IMR-90 (cell line): ENCODE data around the gene SEPTIN3. TPM values are rescaled to one million over a fixed set of nuclear protein-coding genes. Genes with fewer than 3 reads are reported as not detected.

Experiments
- ATAC-seq: fragments of 200-7000 bp; cut with Tn5 transposase; 2 replicates; pipeline ENCODE4 v1.9.1; 2020; ENCODE audit warnings: low read depth, mild to moderate bottlenecking, moderate library complexity
- BruUV-seq: library from RNA; stranded (reverse); fragments of 400-500 nt; replicated peaks from 2 replicates; lab custom pipeline; 2021; lab: Mats Ljungman, UMichigan
- CTCF ChIA-PET: fragments of 300-600 bp; formaldehyde crosslinking; extraction: SDS; loops from one replicate; lab custom pipeline; 2021; ENCODE audit warnings: antibody characterized with exemption; lab: Yijun Ruan, JAX
- POLR2A ChIA-PET: fragments of 300-600 bp; sonication (Branson Sonifier 250); formaldehyde crosslinking; loops from one replicate; lab custom pipeline; 2022; ENCODE audit warnings: antibody characterized with exemption; ENCODE audit not compliant: unreplicated experiment; lab: Charles Lee
- DNase-seq: peaks from one replicate; pipeline ENCODE4 v3.0.0; 2013
- H2AFZ ChIP-seq: replicated peaks from 2 replicates; pipeline ENCODE3; 2013; ENCODE audit warnings: low read length, mild to moderate bottlenecking; ENCODE audit not compliant: poor library complexity
- H2AK5ac ChIP-seq: 2 replicates; pipeline ENCODE4 v1.6.1; 2013; ENCODE audit warnings: low read depth, low read length, inconsistent platforms
- H2AK9ac ChIP-seq: replicated peaks from 2 replicates; pipeline ENCODE3; 2013; ENCODE audit warnings: mild to moderate bottlenecking, low read depth, low read length, moderate library complexity; ENCODE audit not compliant: poor library complexity
- H2BK120ac ChIP-seq: 2 replicates; pipeline ENCODE4 v1.6.1; 2013; ENCODE audit warnings: low read depth, low read length, inconsistent platforms
- H2BK15ac ChIP-seq: 3 replicates; pipeline ENCODE4 v1.6.1; 2013; ENCODE audit warnings: low read depth, low read length, inconsistent platforms
- H2BK20ac ChIP-seq: 2 replicates; pipeline ENCODE4 v1.6.1; 2013; ENCODE audit warnings: low read depth, mild to moderate bottlenecking, inconsistent platforms, low read length, moderate library complexity
- H2BK5ac ChIP-seq: 2 replicates; pipeline ENCODE4 v1.6.1; 2013; ENCODE audit warnings: mild to moderate bottlenecking, low read depth, low read length, inconsistent platforms; ENCODE audit not compliant: poor library complexity, severe bottlenecking
- H3K14ac ChIP-seq: replicated peaks from 2 replicates; pipeline ENCODE4 v1.6.1; 2013; ENCODE audit warnings: low read depth, low read length, inconsistent platforms
- H3K18ac ChIP-seq: 2 replicates; pipeline ENCODE4 v1.6.1; 2013; ENCODE audit warnings: low read depth, low read length, control low read depth
- H3K23ac ChIP-seq: 2 replicates; pipeline ENCODE4 v1.6.1; 2013; ENCODE audit warnings: low read depth, low read length, inconsistent platforms
- H3K27ac ChIP-seq: 2 replicates; pipeline ENCODE4 v1.5.1; 2013; ENCODE audit warnings: mild to moderate bottlenecking, control low read depth, low read length; ENCODE audit not compliant: insufficient read depth
- H3K27me3 ChIP-seq: 2 replicates; pipeline ENCODE4 v1.6.1; 2013; ENCODE audit warnings: low read length; ENCODE audit not compliant: control insufficient read depth, insufficient read depth
- H3K36me3 ChIP-seq: 2 replicates; pipeline ENCODE4 v1.6.1; 2013; ENCODE audit warnings: low read length, mixed read lengths; ENCODE audit not compliant: control insufficient read depth, insufficient read depth
- H3K4ac ChIP-seq: 2 replicates; pipeline ENCODE4 v1.6.1; 2013; ENCODE audit warnings: low read depth, low read length, inconsistent platforms
- H3K4me1 ChIP-seq: 2 replicates; pipeline ENCODE4 v1.6.1; 2013; ENCODE audit warnings: low read length, mixed read lengths; ENCODE audit not compliant: control insufficient read depth, insufficient read depth
- H3K4me2 ChIP-seq: 2 replicates; pipeline ENCODE4 v1.6.1; 2013; ENCODE audit warnings: low read depth, mild to moderate bottlenecking, control low read depth, low read length, moderate library complexity
- H3K4me3 ChIP-seq: 2 replicates; pipeline ENCODE4 v1.5.1; 2013; ENCODE audit warnings: low read depth, mild to moderate bottlenecking, control low read depth, low read length, moderate library complexity; ENCODE audit not compliant: insufficient read depth
- H3K56ac ChIP-seq: 2 replicates; pipeline ENCODE4 v1.6.1; 2013; ENCODE audit warnings: low read length, inconsistent platforms; ENCODE audit not compliant: insufficient read depth; ENCODE audit errors: extremely low read depth
- H3K79me1 ChIP-seq, 2 experiments: 2 replicates each; pipeline ENCODE4 v1.6.1; 2013; ENCODE audit warnings: low read length in 2 of 2, inconsistent platforms in 1 of 2, low read depth in 1 of 2
- H3K9ac ChIP-seq: 2 replicates; pipeline ENCODE4 v1.6.1; 2013; ENCODE audit warnings: low read depth, low read length, control low read depth
- H3K9me1 ChIP-seq: 2 replicates; pipeline ENCODE4 v1.6.1; 2013; ENCODE audit warnings: low read length, inconsistent platforms; ENCODE audit not compliant: insufficient read depth
- H3K9me3 ChIP-seq: 2 replicates; pipeline ENCODE4 v1.6.1; 2013; ENCODE audit warnings: low read length; ENCODE audit not compliant: control insufficient read depth, insufficient read depth
- H4K20me1 ChIP-seq: 2 replicates; pipeline ENCODE4 v1.6.1; 2013; ENCODE audit warnings: low read length, inconsistent platforms; ENCODE audit not compliant: insufficient read depth
- H4K5ac ChIP-seq: 2 replicates; pipeline ENCODE4 v1.6.1; 2013; ENCODE audit warnings: mild to moderate bottlenecking, low read depth, low read length, control low read depth
- H4K8ac ChIP-seq, 2 experiments: 2 replicates each; pipeline ENCODE4 v1.6.1; 2013; ENCODE audit warnings: low read depth in 2 of 2, low read length in 2 of 2, control low read depth in 1 of 2, inconsistent platforms in 1 of 2
- H4K91ac ChIP-seq: 2 replicates; pipeline ENCODE4 v1.6.1; 2013; ENCODE audit warnings: low read depth, low read length, inconsistent platforms; ENCODE audit not compliant: insufficient read depth
- BHLHE40 ChIP-seq: fragments of 150-350 bp; IDR thresholded peaks from 2 replicates; pipeline ENCODE4 v1.6.1; 2016; ENCODE audit warnings: mild to moderate bottlenecking, low read depth, low read length
- CEBPB ChIP-seq: IDR thresholded peaks from 2 replicates; pipeline ENCODE4 v1.6.1; 2012; ENCODE audit warnings: low read depth, low read length, improper control_type of control experiment
- CHD1 ChIP-seq: IDR thresholded peaks from 2 replicates; pipeline ENCODE4 v1.6.1; 2012; ENCODE audit warnings: low read depth, low read length, improper control_type of control experiment
- CTCF ChIP-seq: conservative IDR thresholded peaks from 2 replicates; pipeline ENCODE4 v1.5.1; 2012; ENCODE audit warnings: mild to moderate bottlenecking, low read depth, low read length, improper control_type of control experiment
- ELK1 ChIP-seq: fragments of 150-350 bp; IDR thresholded peaks from 2 replicates; pipeline ENCODE4 v1.6.1; 2016; ENCODE audit warnings: low read depth, mild to moderate bottlenecking, low read length, moderate library complexity, borderline replicate concordance
- FOS ChIP-seq: fragments of 150-350 bp; IDR thresholded peaks from 2 replicates; pipeline ENCODE4 v1.6.1; 2016; ENCODE audit warnings: low read depth, low read length
- MAFK ChIP-seq: IDR thresholded peaks from 2 replicates; pipeline ENCODE4 v1.6.1; 2012; ENCODE audit warnings: low read depth, low read length, improper control_type of control experiment
- MAZ ChIP-seq: IDR thresholded peaks from 2 replicates; pipeline ENCODE4 v1.6.1; 2012; ENCODE audit warnings: low read depth, mild to moderate bottlenecking, low read length, improper control_type of control experiment, moderate library complexity, borderline replicate concordance
- MXI1 ChIP-seq: IDR thresholded peaks from 2 replicates; pipeline ENCODE4 v1.6.1; 2012; ENCODE audit warnings: low read depth, mild to moderate bottlenecking, low read length, moderate library complexity, borderline replicate concordance
- NFE2L2 ChIP-seq: fragments of 150-350 bp; IDR thresholded peaks from 2 replicates; pipeline ENCODE4 v1.6.1; 2016; ENCODE audit warnings: low read depth, mild to moderate bottlenecking, low read length
- POLR2A ChIP-seq: IDR thresholded peaks from 2 replicates; pipeline ENCODE4 v1.6.1; 2012; ENCODE audit warnings: mild to moderate bottlenecking, low read depth, low read length
- RAD21 ChIP-seq: IDR thresholded peaks from 2 replicates; pipeline ENCODE4 v1.6.1; 2012; ENCODE audit warnings: low read length, improper control_type of control experiment
- RCOR1 ChIP-seq: IDR thresholded peaks from 2 replicates; pipeline ENCODE4 v1.6.1; 2012; ENCODE audit warnings: mild to moderate bottlenecking, low read length, improper control_type of control experiment; ENCODE audit not compliant: insufficient replicate concordance
- RFX5 ChIP-seq: IDR thresholded peaks from 2 replicates; pipeline ENCODE4 v1.8.0; 2012; ENCODE audit warnings: low read depth, mild to moderate bottlenecking, low read length, moderate library complexity
- SMC3 ChIP-seq: fragments of 150-350 bp; IDR thresholded peaks from 2 replicates; pipeline ENCODE4 v1.6.1; 2016; ENCODE audit warnings: low read depth, mild to moderate bottlenecking, antibody characterized with exemption, low read length, moderate library complexity
- USF2 ChIP-seq: fragments of 150-350 bp; IDR thresholded peaks from 2 replicates; pipeline ENCODE4 v1.6.1; 2017; ENCODE audit warnings: mild to moderate bottlenecking, antibody characterized with exemption, low read length, low read depth
- WGBS, 2 experiments: methylation state at CpG; one replicate each; pipeline versions ENCODE4 v1.1.5 to v1.1.7; 2013; ENCODE audit warnings: missing lambda C conversion rate in 2 of 2; ENCODE audit not compliant: insufficient read length in 1 of 2; ENCODE audit errors: extremely low coverage in 2 of 2; 5-methylcytosine and 5-hydroxymethylcytosine counted together
- dilution Hi-C: fragments of 300-500 bp; cut with HindIII; formaldehyde crosslinking; loops from one replicate; pipeline ENCODE4 v1.14.3; 2018; ENCODE audit warnings: low sequenced_read_pairs; ENCODE audit not compliant: unreplicated experiment
- in situ Hi-C: fragments of 300-500 bp; cut with MboI; formaldehyde crosslinking; loops from 3 replicates; pipeline ENCODE4 v1.14.3; 2019; ENCODE audit warnings: low sequenced_read_pairs, inconsistent platforms, mixed read lengths
- intact Hi-C: fragments of 100-400 bp; cut with micrococcal nuclease; formaldehyde crosslinking; loops from 2 replicates; pipeline ENCODE4 v1.10.0; 2022
- polyA plus RNA-seq, 3 experiments: library from polyadenylated mRNA; depleted of rRNA; stranded (reverse); fragments of >200 nt; gene quantifications; 2 replicates each; pipeline ENCODE4 v1.2.3, GENCODE V29; 2012; ENCODE audit warnings: low replicate concordance in 1 of 3
- total RNA-seq: library from RNA; depleted of rRNA; stranded (reverse); fragments of >200 nt; gene quantifications from 2 replicates; pipeline ENCODE4 v1.2.3, GENCODE V29; 2012

The SEPTIN3 gene
- total and polyA plus RNA-seq, 2 of the 4 experiments (the other 2 are of a cell fraction) = 0.15 to 0.18 TPM

- in situ Hi-C loops = no loop called here
- Histone ChIP-seq H3K79me1 (no peaks in the 10 kb centered on the region), H3K18ac (no peak overlapping the region), H3K4me3 (no peak overlapping the region), H3K27ac (no peak overlapping the region), H2BK15ac (no peak overlapping the region), H3K23ac (no peak overlapping the region), H4K91ac (no peak overlapping the region), H2BK20ac (no peak overlapping the region), H2AK5ac (no peak overlapping the region), H3K9me3 (no peaks in the 10 kb centered on the region), H4K5ac (no peak overlapping the region), H2AK9ac (no peak overlapping the region), H2BK120ac (no peak overlapping the region), H3K4me2 (no peak overlapping the region), H3K56ac (no peak overlapping the region), H2AFZ (no peak overlapping the region), H3K9ac (no peak overlapping the region), H3K14ac (no peak overlapping the region), H2BK5ac (no peak overlapping the region), H3K4me1 (no peaks in the 10 kb centered on the region), H3K36me3 (no peaks in the 10 kb centered on the region), H4K20me1 (no peaks in the 10 kb centered on the region), H4K8ac (no peak overlapping the region), H3K9me1 (no peaks in the 10 kb centered on the region), H3K27me3 (peaks cover 32% of the 10 kb centered on the region), H3K4ac (no peak overlapping the region)
- WGBS, 2 experiments = 80% methylated on average over 1 of the region's 5 CpGs; no CpG with 5 or more reads in 1 of the 2 experiments
- dilution Hi-C loops = no loop called here
- intact Hi-C loops = no loop called here
- CTCF ChIA-PET = no interaction called here
- TF ChIP-seq RFX5 (no peak), FOS (no peak), USF2 (no peak), MXI1 (no peak), CEBPB (no peak), RAD21 (no peak), CHD1 (no peak), ELK1 (no peak), MAZ (no peak), POLR2A (no peak), RCOR1 (no peak), CTCF (no peak), MAFK (no peak), SMC3 (no peak), NFE2L2 (no peak), BHLHE40 (no peak)
- no TSS peak for BruUV-seq
- ATAC-seq (no peak), DNase-seq (no peak)
- POLR2A ChIA-PET = no interaction called here
Measured at GRCh38 chr22:41987276-41987675, 18.0 kb downstream of the SEPTIN3 start.
